Hippocampal formation (tissue), 2 donors: Measurements from ENCODE around the gene PLXNA4.

Experiments used
- DNase-seq, 2 donors: peaks; one replicate each; lab custom pipeline; 2025; lab: John Stamatoyannopoulos, UW

The PLXNA4 gene

GRCh38 chr7:132318352-132319318 lies 257.6 kb downstream of the PLXNA4 start:
- DNase-seq = peak; percentile 53 to 80

GRCh38 chr7:132317701-132318351 lies 258.4 kb downstream of the PLXNA4 start:
- DNase-seq = no peak

- no peak for DNase-seq
These were observed 263.7 kb downstream of the PLXNA4 start for GRCh38 chr7:132312531-132313055.

GRCh38 chr7:132311733-132312132 lies 264.5 kb downstream of the PLXNA4 start:
- DNase-seq = no peak

DNA sequence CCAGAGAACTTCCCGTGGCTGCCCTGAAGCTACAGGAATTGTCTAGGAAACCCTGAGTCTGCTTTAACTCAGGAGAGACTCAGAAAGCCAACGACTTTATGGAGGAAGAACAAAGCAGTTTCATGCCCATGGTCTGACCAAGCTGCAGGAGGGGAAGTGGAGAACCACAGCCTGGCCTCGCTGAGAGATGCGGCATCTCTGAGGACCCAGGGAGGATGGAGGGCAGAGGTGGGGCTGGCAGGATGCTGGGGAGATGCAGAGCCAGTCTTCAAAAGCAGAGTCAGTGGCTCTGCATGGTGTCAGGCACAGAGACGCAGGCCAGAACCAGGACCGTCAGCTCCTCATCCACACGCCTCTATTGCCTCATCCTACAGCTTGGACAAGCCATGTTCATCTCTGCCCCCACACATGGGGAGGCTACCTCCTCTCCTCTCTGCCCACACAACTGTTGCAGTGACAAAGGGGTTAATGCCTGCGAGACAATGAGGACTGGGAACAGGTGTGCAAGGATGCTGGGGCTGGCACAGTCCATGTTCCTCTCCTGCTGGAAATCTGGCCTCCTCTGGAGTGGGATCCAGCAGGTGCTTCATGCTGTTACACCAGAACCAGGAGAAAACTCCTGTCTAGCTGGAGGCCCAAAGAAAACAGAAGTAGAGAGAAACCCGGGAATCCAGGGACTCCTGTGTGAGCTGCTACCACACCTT lies 267.0 kb downstream of the PLXNA4 start:
- no peak for DNase-seq

DNA sequence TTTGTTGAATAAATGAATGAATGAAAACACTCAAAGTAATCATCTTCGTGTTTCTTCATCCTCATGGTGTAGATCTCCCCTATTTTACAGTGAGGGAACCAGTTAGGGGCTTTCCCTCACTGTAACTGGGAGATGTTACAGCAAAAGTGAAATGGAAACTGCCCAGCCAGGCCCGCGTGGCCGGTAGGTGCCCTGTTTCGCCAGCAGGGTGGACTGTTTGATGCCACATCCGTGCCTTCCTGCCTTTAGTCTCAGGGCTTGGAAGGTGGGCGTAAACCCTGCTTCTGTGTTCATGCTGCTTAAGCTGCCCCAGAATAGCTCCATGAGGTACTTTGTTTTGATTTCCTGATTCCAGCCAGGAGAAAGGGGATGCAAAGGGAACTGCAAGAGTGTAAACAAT lies 268.8 kb downstream of the PLXNA4 start:
- no peak for DNase-seq

- DNase-seq = no peak
These were observed 275.5 kb downstream of the PLXNA4 start for GRCh38 chr7:132300599-132301277.

DNA sequence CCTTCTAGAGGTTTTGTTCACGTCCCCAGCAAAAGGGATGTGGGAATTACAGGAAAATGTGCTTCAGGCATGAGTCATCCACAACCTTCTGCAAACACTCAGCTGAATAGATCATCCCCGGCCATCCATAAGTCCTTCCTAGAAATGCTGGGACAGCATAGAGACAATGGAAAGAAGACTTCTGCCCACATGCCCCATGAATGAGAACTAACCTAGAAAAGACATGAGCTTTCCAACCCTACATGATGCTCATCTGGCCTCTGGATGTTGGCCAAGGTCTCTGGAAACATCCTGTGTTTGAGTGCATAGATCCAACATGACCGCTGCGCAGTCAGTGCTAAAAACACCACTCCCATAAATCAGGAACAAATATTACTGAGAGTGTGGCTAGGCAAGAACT lies 277.5 kb downstream of the PLXNA4 start:
- DNase-seq = peak in 1 of 2 donors; percentile 4

- no peak for DNase-seq
These were observed 279.4 kb downstream of the PLXNA4 start for GRCh38 chr7:132296820-132297219.

GRCh38 chr7:132295175-132295574 lies 281.1 kb downstream of the PLXNA4 start:
- DNase-seq = no peak

DNA sequence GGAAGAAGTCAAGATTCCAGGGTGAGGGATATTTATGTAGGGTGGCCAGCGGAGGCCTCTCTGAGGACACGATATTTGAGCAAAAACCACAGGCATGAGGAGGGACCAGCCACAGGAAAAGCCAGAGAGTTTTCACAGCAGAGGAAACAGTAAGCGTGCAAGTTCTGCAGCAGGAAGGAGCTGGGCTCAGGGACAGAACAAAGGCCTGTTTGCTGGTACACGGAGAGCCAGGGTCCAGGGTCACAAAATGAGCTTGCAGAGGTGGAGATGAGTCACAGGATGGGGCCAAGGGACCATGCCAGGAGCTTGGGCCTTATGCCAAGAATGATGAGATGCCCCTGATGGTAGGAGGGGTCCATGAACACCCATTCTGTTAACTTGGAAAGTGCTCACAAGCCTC lies 283.5 kb downstream of the PLXNA4 start:
- DNase-seq = no peak

DNA sequence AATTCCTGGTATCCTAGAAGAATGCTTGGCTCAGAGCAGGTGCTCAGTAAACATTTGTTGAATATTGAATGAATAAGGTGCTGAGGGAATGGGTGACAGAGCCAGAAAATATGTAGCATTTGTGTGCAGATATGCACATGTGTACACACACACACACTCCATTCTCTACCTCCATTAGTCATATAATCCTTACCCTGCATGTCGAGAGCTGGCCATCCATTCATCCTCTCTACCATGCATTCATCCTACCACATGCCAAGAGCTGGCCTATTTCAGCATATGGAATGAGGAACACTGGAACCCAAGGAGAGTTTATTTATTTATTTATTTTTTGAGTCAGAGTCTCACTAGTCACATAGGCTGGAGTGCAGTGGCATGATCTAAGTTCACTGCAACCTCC lies 284.8 kb downstream of the PLXNA4 start:
- DNase-seq = no peak

GRCh38 chr7:132290021-132290420 lies 286.2 kb downstream of the PLXNA4 start:
- DNase-seq = no peak

DNA sequence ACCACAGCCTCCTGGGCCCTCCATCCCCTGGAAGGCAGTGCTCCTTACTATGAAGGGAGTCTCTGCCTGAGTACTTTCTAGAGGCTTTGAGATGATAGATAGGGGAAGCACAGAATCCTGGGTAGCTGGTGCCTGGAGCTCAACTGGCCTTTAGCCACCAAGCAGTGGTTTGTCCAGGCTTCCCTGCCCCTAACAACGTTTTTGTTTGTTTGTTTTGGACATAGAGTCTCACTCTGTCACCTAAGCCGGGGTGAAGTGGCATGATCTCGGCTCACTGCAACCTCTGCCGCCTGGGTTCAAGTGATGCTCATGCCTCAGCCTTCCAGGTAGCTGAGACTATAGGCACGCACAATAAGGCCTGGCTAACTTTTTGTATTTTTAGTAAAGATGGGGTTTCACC lies 289.4 kb downstream of the PLXNA4 start:
- no peak for DNase-seq

GRCh38 chr7:132280335-132280734 lies 295.9 kb downstream of the PLXNA4 start:
- no peak for DNase-seq

- DNase-seq = no peak
These were observed 296.6 kb downstream of the PLXNA4 start for GRCh38 chr7:132279718-132280117.

GRCh38 chr7:132276976-132277725 lies 299.1 kb downstream of the PLXNA4 start:
- peak in 1 of 2 donors; percentile 4 for DNase-seq

DNA sequence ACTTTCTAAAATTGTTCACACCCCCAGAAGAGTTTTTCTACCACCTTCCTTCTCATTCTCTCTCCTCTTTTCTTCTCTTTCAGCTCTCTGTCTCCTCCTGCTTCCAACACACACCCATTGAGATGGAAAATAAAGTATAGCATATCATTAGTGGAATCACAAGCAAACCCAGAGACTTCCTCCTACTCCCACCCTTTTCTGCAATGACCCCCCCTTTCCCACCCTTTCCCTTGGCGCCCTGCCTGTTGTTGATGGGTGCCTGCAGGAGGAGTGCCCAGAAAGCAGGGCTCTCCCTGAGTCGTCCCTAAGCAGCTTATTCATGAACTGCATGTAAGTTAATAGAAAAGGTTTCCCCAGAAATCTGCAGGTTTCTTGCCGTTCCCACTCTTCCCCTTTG lies 300.0 kb downstream of the PLXNA4 start:
- DNase-seq = no peak

DNA sequence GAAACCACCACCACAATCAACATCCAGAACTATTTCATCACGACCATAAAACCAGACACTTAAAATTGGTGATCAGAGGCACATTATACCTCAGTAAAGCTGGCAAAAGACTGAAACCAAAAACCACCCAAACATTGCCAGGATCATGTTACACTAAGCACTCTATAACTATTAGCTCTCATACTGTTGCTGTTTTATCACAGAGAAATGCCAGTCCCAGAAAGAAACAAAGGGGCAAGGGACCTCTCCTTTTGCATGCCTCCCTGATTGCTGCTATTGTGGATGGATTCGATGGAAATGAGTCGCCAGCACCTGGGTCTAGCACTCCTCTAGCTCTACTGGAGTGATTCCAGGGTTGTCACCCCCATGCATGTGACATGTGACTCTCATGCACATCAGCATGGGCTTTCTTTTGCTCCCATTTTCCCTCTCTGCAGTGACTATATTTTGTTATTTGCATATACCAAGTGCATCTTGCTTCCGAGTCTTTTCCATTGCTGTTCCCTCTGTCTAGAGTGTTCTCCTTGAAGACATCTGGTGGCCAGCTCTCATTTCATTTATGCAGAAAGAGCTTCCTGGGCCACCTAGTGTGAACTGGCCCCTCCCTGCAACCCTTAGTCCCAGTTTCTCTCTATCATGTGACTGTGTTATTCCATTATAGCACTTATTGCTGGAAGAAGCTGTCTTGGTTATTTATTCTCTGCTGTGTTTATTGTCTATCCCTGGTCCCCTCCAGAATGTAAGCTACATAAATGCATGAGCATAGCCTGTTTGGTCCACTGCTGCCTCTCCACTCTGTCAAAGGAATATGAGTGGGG lies 300.6 kb downstream of the PLXNA4 start:
- no peak for DNase-seq

- no peak for DNase-seq
These were observed 303.4 kb downstream of the PLXNA4 start for GRCh38 chr7:132272763-132273371.
